ENCODE data around the gene CCDC8.

DNA sequence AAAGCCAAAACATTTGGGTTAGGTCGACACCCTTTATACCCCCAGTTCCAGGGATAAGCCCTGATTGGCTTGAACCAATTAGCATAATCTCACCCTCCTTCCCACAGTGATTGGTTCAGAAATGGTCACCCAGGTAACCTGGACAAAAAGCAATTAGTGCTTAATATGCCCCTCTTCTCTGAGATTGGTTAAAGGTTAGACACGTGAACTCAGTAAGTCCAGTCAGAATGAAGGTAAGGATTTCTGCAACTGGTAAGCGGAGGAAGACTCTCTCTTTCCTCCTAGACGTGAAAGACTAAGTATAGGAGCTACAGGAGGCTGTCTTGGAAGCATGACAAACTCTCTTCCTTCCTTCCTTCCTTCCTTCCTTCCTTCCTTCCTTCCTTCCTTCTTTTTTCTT, 16.6 kb upstream of the CCDC8 start:
- TF ChIP-seq, protein P1, sequence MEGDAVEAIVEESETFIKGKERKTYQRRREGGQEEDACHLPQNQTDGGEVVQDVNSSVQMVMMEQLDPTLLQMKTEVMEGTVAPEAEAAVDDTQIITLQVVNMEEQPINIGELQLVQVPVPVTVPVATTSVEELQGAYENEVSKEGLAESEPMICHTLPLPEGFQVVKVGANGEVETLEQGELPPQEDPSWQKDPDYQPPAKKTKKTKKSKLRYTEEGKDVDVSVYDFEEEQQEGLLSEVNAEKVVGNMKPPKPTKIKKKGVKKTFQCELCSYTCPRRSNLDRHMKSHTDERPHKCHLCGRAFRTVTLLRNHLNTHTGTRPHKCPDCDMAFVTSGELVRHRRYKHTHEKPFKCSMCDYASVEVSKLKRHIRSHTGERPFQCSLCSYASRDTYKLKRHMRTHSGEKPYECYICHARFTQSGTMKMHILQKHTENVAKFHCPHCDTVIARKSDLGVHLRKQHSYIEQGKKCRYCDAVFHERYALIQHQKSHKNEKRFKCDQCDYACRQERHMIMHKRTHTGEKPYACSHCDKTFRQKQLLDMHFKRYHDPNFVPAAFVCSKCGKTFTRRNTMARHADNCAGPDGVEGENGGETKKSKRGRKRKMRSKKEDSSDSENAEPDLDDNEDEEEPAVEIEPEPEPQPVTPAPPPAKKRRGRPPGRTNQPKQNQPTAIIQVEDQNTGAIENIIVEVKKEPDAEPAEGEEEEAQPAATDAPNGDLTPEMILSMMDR (IDR thresholded peaks at IDR 0.05): no peak
- TF ChIP-seq POLR2A (IDR thresholded peaks at IDR 0.05): no peak
